Colon (tissue), 2 donors: Measurements from ENCODE around the gene TMEM175.

Source experiments
- FAIRE-seq: peaks from 2 replicates; lab custom pipeline; 2012; peaks lifted over from hg19 to GRCh38; lab: Jason Lieb, UNC
- donor health status: control.
- donor health status: control.

Gene TMEM175

GRCh38 chr4:958696-959337 is 26.6 kb downstream of the TMEM175 start:
- no peak for FAIRE-seq

DNA sequence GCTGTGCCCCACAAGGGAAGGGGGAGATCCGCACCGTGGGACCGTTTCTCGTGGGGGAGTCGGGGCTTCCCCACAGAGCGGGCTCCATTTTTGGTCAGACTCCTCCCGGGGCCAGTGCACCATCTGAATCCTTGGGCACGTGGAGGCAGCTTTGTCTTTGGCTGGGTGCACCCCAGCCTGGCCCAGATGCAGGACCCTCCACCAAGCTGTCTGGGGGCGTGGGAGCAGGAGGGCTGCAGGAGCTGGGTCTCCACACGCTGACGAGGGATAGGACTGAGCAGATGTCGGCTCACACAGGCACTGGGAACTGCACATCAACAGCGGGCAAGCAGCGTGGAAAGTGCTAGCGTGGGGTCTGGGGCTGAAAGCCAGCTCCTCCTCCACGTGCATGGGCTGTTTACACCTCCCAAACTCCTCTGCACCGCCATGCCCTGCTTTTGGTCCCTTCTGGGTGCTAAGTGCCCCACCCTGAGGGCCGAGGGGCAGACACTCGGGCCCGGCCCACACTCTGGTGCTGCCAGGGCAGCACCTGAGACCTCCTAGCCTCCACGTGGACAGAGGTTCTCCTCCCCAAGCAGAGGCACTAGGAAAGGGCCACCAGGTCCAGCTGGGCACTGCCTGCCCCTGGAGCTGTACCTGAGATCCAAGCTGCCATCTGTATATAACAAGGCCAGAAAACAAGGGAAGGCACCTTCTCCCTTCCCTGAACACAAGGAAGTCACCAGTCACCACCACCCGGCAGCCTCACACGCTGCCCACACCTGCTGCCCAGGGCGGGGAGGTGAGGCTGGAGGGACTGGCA is 27.3 kb downstream of the TMEM175 start:
- FAIRE-seq: no peak

DNA sequence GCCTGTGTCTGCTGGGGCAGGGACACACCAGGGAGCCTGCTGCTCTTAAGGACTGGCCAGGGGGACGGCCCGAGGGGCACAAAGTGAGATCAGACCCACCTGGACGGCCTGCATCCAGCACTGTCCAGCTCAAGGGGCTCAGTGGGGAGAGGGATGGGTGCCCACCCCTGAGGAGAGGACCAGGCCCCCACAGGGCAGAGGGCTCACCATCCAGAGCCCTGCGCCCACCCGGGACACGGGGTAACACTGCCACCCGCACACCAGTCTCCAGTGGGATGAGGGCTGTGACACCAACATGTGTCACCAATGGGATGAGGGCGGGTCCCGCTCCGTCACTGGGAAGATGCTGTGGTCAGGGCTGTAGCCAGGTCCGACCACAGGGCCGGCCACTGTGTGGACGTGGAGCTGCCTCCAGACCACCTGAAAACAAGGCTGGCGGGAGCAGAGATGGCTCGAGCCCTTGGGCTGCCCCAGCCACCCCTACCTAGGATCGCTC is 27.9 kb downstream of the TMEM175 start:
- no peak for FAIRE-seq

DNA sequence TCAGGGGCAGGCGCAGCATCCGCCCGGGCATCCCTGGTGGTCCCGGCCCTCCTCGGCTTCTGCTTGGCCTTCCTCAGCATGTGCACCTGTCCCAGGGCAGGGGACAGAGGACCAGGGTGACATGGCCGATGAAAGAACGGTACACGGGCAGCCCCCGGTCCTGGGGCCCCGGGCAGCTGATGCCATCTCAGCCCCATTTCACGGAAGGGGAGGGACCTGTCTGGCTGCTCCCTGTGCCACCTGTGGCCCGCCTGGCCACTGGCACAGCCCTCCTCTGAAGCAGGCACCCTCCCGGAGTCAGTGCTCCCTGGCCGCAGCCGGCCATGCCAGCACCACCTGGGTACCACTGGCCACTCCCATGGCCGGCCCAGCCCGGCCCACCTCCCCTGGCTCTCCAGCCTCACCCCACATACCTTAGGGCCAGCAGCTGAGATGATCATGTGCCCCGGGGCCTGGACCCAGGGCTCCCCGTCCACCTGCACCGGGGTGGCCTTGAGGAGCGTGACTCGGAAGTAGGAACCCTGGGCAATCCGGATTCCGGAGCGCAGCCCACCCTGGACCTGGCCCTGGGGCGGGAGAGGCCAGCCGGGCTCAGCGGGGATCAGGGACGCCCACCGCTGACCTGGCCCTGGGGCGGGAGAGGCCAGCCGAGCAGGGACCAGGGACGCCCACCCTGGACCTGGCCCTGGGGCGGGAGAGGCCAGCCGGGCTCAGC is 28.5 kb downstream of the TMEM175 start:
- FAIRE-seq: no peak

GRCh38 chr4:961351-962230 is 29.3 kb downstream of the TMEM175 start:
- FAIRE-seq: no peak

GRCh38 chr4:962231-963208 is 30.3 kb downstream of the TMEM175 start:
- FAIRE-seq: no peak

- FAIRE-seq: no peak
These were observed 31.3 kb downstream of the TMEM175 start for GRCh38 chr4:963276-964225.

GRCh38 chr4:964346-965025 is 32.2 kb downstream of the TMEM175 start:
- no peak for FAIRE-seq

DNA sequence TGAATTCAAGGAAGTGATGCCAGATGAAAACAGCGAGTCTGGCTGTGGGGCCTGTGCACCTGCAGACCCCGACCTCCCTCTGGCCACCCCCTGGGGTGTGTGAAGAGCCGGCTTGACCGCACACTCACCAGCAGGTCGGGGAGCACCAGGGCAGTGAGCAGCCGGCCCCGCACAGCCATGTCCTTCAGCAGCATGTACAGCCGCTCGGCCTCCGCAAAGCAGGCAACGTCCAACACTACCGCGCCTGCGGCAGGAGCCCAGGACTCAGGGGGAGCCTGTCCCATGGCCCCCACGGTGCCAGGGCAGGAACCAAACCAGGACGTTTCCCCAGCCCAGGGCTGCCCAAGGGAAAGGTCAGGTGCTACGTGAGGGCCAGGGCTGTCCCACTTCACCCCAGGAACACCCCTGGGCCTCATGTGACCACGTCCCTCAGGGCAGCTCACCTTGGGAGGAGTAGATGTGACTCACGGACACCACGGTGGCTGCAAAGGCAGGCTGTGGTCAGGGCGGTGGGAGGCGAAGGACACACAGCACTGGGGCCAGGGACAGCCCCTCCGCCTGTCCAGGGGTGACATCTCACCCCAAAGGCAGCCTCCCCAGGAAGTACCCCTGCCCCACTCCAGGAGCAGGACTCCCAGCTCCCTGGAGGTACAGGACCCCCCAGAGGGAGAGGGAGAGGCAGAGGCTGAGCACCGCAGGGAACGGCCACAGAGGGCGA is 32.9 kb downstream of the TMEM175 start:
- no peak for FAIRE-seq

GRCh38 chr4:965766-966134 is 33.5 kb downstream of the TMEM175 start:
- FAIRE-seq: no peak

- FAIRE-seq: no peak
These were observed 34.2 kb downstream of the TMEM175 start for GRCh38 chr4:966266-967112.

DNA sequence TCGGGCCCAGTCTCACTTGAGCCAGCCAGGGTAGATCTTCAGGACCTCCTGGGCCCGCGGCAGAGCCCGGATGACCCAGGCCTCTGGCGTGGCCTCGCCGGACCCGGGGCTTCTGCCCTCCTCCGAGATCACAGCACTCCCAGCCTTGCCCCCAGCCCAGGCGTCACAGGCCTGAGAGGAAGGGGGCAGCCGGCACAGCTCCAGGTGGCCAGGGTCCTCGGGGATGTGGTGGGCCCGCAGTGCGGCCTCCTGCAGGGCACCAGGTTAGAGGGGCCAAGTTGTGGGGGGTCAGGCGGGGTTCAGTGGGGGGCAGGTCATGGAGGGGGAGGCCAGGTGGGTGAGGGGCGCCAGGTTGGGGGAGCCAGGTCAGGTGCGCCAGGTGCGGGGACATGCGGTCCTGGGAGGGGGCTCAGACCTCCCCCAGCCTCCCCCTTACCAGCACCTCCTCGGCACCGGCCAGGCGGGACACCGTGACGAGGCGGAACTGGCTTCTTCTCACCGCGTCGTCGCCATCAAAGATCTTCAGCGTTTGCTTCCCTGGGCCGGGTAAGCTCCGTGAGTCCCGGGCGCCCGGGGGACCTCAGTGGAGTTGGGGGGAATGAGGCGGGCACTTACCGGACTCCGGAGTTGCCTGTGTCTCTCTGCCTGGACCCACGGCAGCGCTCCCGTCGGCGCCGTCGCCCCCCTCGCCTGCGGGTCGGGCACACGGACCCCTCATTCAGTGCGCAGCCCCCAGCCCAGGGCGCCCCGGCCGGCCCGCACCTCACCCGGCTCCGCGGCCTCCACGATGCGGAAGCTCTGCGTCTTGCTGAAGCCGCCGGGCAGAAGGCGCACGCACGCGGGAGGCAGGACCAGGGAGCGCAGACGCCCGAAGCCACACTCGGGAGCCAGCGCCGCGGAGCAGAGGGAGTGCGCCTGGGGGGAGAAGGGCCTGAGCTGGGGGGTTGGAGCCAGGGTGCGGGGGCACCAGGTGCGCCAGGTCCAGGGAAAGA is 35.1 kb downstream of the TMEM175 start:
- FAIRE-seq: no peak

- FAIRE-seq: no peak
These were observed 36.0 kb downstream of the TMEM175 start for GRCh38 chr4:968221-968620.

DNA sequence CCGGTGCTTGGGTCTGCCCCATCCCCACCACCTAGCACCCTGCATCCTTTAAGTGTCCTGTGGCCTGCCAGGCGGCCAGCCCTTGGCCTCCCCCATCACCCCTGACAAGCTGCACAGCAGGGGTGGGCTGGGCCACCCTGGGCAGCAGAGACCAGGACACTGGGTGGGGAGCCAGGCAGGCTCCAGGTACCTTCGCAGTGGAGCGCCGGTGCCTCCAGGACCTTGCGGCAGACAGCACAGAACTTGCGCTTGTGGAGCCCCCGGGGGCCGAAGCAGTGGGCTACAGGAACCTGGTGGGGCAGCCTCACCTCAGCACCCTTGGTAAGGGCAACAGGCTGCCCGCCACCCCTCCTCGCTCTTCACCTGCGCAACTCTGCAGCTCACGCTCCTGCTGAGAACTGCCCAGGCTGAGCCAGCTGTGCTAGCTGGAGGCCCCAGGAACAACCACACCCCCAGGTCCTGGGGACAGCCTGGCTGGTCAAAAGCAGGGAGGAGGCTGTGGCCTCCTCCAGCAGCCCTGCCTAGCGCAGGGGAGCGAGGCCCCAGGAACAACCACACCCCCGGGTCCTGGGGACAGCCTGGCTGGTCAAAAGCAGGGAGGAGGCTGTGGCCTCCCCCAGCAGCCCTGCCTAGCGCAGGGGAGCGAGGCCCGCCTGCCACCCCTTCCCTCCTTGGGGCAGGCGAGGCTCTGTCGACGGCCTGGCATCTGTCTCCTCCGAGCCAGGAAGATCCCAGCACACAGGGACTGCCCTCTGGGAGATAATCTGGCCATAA is 36.5 kb downstream of the TMEM175 start:
- FAIRE-seq: no peak

GRCh38 chr4:970046-970745 is 37.9 kb downstream of the TMEM175 start:
- no peak for FAIRE-seq
